HEK293 (cell line): ENCODE results near the gene GIGYF1.

Experiments
- CTCF ChIA-PET: fragments of 350-600 bp; formaldehyde crosslinking; extraction: SDS; loops from one replicate; lab custom pipeline; 2021; ENCODE audit warnings: antibody characterized with exemption; lab: Yijun Ruan, JAX
- POLR2A ChIA-PET: fragments of 300-600 bp; formaldehyde crosslinking; extraction: SDS; loops from one replicate; lab custom pipeline; 2020; ENCODE audit warnings: antibody characterized with exemption, inconsistent platforms; lab: Yijun Ruan, JAX
- H3K27ac ChIP-seq: fragments of 200-500 bp; sonication (Bioruptor generic); 2 replicates; pipeline ENCODE4 v1.5.1; 2014; ENCODE audit warnings: low read depth, low read length, control low read depth, inconsistent platforms; ENCODE audit errors: extremely low read depth
- H3K36me3 ChIP-seq, 2 experiments: fragments of 200-500 bp in 1 of 2; sonication (Bioruptor generic) in 1 of 2; 1 replicate in 1 of 2; 2 replicates in 1 of 2; pipeline ENCODE4 v1.5.1; 2014 to 2017; ENCODE audit warnings: inconsistent platforms in 2 of 2, low read length in 2 of 2; ENCODE audit not compliant: control insufficient read depth in 2 of 2, insufficient read depth in 1 of 2
- H3K4me1 ChIP-seq: fragments of 200-500 bp; sonication (Bioruptor generic); 2 replicates; pipeline ENCODE4 v1.5.1; 2014; ENCODE audit warnings: mild to moderate bottlenecking, low read length, inconsistent platforms; ENCODE audit not compliant: control insufficient read depth, insufficient read depth
- H3K4me3 ChIP-seq: 2 replicates; pipeline ENCODE4 v1.5.1; 2011; ENCODE audit warnings: low read depth, mild to moderate bottlenecking, control low read depth, low read length, moderate library complexity
- H3K9me3 ChIP-seq: fragments of 200-500 bp; sonication (Bioruptor generic); 2 replicates; pipeline ENCODE4 v1.5.1; 2014; ENCODE audit warnings: low read depth, low read length, inconsistent platforms; ENCODE audit not compliant: control insufficient read depth, insufficient read depth
- EGR2 ChIP-seq: fragments of 450-650 bp; formaldehyde crosslinking; IDR thresholded peaks from 2 replicates; pipeline ENCODE4 v1.5.1; 2016; ENCODE audit warnings: low read depth, missing biosample characterization, missing genetic modification characterization
- KLF9 ChIP-seq: fragments of 450-650 bp; formaldehyde crosslinking; IDR thresholded peaks from 2 replicates; pipeline ENCODE4 v1.5.1; 2016; ENCODE audit warnings: missing biosample characterization, missing genetic modification characterization, low read depth
- MEIS1 ChIP-seq: sonication (generic); formaldehyde crosslinking; IDR thresholded peaks from 2 replicates; pipeline ENCODE4 v1.8.1; 2022; ENCODE audit warnings: missing genetic modification reagents, mild to moderate bottlenecking, borderline replicate concordance
- PRDM1 ChIP-seq: fragments of 450-650 bp; formaldehyde crosslinking; IDR thresholded peaks from 2 replicates; pipeline ENCODE4; 2016; ENCODE audit warnings: missing biosample characterization, missing genetic modification characterization
- ZBTB1 ChIP-seq: fragments of 450-650 bp; formaldehyde crosslinking; IDR thresholded peaks from 2 replicates; pipeline ENCODE4 v1.5.1; 2016; ENCODE audit warnings: missing biosample characterization, missing genetic modification characterization
- ZBTB7A ChIP-seq: fragments of 450-650 bp; formaldehyde crosslinking; IDR thresholded peaks from 2 replicates; pipeline ENCODE4 v1.5.1; 2016; ENCODE audit warnings: low read depth, missing biosample characterization, missing genetic modification characterization
- ZNF132 ChIP-seq: fragments of 450-650 bp; formaldehyde crosslinking; IDR thresholded peaks from 2 replicates; pipeline ENCODE4 v1.5.1; 2017; ENCODE audit warnings: missing biosample characterization, missing genetic modification characterization, borderline replicate concordance
- ZNF16 ChIP-seq: fragments of 450-650 bp; formaldehyde crosslinking; IDR thresholded peaks from 2 replicates; pipeline ENCODE4 v1.5.1; 2016; ENCODE audit warnings: low read depth, missing biosample characterization, missing genetic modification characterization
- ZNF23 ChIP-seq: fragments of 450-650 bp; formaldehyde crosslinking; IDR thresholded peaks from 2 replicates; pipeline ENCODE4 v1.5.1; 2016; ENCODE audit warnings: missing biosample characterization, missing genetic modification characterization, borderline replicate concordance
- ZNF302 ChIP-seq: fragments of 450-650 bp; formaldehyde crosslinking; IDR thresholded peaks from 2 replicates; pipeline ENCODE4 v1.5.1; 2016; ENCODE audit warnings: missing biosample characterization, missing genetic modification characterization, low read depth
- ZNF416 ChIP-seq: fragments of 450-650 bp; formaldehyde crosslinking; IDR thresholded peaks from 2 replicates; pipeline ENCODE4 v1.5.1; 2016; ENCODE audit warnings: missing biosample characterization, missing genetic modification characterization
- ZNF473 ChIP-seq: fragments of 450-650 bp; formaldehyde crosslinking; IDR thresholded peaks from 2 replicates; pipeline ENCODE4 v1.5.1; 2017; ENCODE audit warnings: missing biosample characterization, missing genetic modification characterization
- ZNF510 ChIP-seq: fragments of 450-650 bp; formaldehyde crosslinking; IDR thresholded peaks from 2 replicates; pipeline ENCODE4 v1.5.1; 2018; ENCODE audit warnings: mild to moderate bottlenecking, missing genetic modification characterization, missing biosample characterization; ENCODE audit not compliant: insufficient replicate concordance
- ZNF548 ChIP-seq: fragments of 450-650 bp; formaldehyde crosslinking; IDR thresholded peaks from 2 replicates; pipeline ENCODE4 v1.5.1; 2016; ENCODE audit warnings: missing biosample characterization, missing genetic modification characterization
- ZNF560 ChIP-seq: fragments of 450-650 bp; formaldehyde crosslinking; IDR thresholded peaks from 2 replicates; pipeline ENCODE4 v1.5.1; 2017; ENCODE audit warnings: missing biosample characterization, missing genetic modification characterization, borderline replicate concordance
- ZNF623 ChIP-seq: fragments of 450-650 bp; formaldehyde crosslinking; IDR thresholded peaks from 2 replicates; pipeline ENCODE4 v1.5.1; 2016; ENCODE audit warnings: missing biosample characterization, missing genetic modification characterization
- ZNF791 ChIP-seq: fragments of 450-650 bp; formaldehyde crosslinking; IDR thresholded peaks from 2 replicates; pipeline ENCODE4 v1.5.1; 2016; ENCODE audit warnings: missing biosample characterization, missing genetic modification characterization
- TF ChIP-seq, protein P1 (sequence below): fragments of 450-650 bp; formaldehyde crosslinking; IDR thresholded peaks from 2 replicates; pipeline ENCODE4 v1.5.1; 2017; ENCODE audit warnings: missing biosample characterization, missing genetic modification characterization
- TF ChIP-seq, protein P2 (sequence below): fragments of 450-650 bp; formaldehyde crosslinking; IDR thresholded peaks from 2 replicates; pipeline ENCODE4 v1.5.0; 2017; ENCODE audit warnings: missing biosample characterization, missing genetic modification characterization, borderline replicate concordance
- TF ChIP-seq, protein P3 (sequence below): fragments of 450-650 bp; formaldehyde crosslinking; IDR thresholded peaks from 2 replicates; pipeline ENCODE4 v1.5.1; 2016; ENCODE audit warnings: missing biosample characterization, missing genetic modification characterization
- TF ChIP-seq, protein P4 (sequence below): fragments of 450-650 bp; formaldehyde crosslinking; IDR thresholded peaks from 2 replicates; pipeline ENCODE4 v1.5.1; 2016; ENCODE audit warnings: missing biosample characterization, missing genetic modification characterization

Gene GIGYF1

DNA sequence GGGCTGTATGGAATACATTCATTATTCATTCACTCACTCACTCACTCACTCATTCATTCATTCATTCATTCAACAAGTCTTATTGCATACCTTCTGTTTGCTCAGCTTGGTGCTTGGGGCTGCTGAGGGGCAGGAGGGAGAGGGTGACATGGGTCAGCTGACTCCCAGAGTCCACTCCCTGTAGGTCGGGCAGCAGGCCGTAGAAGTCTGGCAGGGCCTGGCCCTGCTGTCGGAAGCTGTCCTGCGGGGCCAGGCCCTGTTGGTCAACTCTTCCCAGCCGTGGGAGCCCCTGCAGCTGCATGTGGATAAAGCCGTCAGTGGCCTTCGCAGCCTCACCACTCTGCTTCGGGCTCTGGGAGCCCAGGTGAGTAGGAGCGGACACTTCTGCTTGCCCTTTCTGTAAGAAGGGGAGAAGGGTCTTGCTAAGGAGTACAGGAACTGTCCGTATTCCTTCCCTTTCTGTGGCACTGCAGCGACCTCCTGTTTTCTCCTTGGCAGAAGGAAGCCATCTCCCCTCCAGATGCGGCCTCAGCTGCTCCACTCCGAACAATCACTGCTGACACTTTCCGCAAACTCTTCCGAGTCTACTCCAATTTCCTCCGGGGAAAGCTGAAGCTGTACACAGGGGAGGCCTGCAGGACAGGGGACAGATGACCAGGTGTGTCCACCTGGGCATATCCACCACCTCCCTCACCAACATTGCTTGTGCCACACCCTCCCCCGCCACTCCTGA is 28.6 kb upstream of the GIGYF1 start:
- H3K9me3 ChIP-seq: no peaks in the 10 kb centered on the region
- no peak overlapping the region for H3K4me3 ChIP-seq
- TF ChIP-seq ZNF302 (no peak), KLF9 (tag by site-specific recombination) (no peak), ZNF623 (tag by site-specific recombination) (no peak), PRDM1 (no peak), ZNF473 (no peak), ZNF132 (tag by site-specific recombination) (no peak), MEIS1 (CRISPR knock-in tag) (no peak), ZNF510 (no peak), ZNF560 (tag by site-specific recombination) (no peak), EGR2 (tag by site-specific recombination) (no peak)
- TF ChIP-seq, protein P1, sequence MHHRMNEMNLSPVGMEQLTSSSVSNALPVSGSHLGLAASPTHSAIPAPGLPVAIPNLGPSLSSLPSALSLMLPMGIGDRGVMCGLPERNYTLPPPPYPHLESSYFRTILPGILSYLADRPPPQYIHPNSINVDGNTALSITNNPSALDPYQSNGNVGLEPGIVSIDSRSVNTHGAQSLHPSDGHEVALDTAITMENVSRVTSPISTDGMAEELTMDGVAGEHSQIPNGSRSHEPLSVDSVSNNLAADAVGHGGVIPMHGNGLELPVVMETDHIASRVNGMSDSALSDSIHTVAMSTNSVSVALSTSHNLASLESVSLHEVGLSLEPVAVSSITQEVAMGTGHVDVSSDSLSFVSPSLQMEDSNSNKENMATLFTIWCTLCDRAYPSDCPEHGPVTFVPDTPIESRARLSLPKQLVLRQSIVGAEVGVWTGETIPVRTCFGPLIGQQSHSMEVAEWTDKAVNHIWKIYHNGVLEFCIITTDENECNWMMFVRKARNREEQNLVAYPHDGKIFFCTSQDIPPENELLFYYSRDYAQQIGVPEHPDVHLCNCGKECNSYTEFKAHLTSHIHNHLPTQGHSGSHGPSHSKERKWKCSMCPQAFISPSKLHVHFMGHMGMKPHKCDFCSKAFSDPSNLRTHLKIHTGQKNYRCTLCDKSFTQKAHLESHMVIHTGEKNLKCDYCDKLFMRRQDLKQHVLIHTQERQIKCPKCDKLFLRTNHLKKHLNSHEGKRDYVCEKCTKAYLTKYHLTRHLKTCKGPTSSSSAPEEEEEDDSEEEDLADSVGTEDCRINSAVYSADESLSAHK: no peak
- TF ChIP-seq, protein P2, sequence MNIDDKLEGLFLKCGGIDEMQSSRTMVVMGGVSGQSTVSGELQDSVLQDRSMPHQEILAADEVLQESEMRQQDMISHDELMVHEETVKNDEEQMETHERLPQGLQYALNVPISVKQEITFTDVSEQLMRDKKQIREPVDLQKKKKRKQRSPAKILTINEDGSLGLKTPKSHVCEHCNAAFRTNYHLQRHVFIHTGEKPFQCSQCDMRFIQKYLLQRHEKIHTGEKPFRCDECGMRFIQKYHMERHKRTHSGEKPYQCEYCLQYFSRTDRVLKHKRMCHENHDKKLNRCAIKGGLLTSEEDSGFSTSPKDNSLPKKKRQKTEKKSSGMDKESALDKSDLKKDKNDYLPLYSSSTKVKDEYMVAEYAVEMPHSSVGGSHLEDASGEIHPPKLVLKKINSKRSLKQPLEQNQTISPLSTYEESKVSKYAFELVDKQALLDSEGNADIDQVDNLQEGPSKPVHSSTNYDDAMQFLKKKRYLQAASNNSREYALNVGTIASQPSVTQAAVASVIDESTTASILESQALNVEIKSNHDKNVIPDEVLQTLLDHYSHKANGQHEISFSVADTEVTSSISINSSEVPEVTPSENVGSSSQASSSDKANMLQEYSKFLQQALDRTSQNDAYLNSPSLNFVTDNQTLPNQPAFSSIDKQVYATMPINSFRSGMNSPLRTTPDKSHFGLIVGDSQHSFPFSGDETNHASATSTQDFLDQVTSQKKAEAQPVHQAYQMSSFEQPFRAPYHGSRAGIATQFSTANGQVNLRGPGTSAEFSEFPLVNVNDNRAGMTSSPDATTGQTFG (tag by site-specific recombination): no peak
- ChIA-PET POLR2A (interaction anchor here (0.5 to 2.2 kb wide), 2 partner anchors 8 to 17 kb away, joined by 3 to 8 read pairs; partner anchors contain the start of gene POP7), CTCF (interaction anchor here (1.0 to 10.1 kb wide), 2 partner anchors 16 to 24 kb away, joined by 3 to 100 read pairs; partner anchors contain the start of gene POP7)
- no peaks in the 10 kb centered on the region for H3K4me1 ChIP-seq
- H3K27ac ChIP-seq: no peak overlapping the region
- no peaks in the 10 kb centered on the region for H3K36me3 ChIP-seq

DNA sequence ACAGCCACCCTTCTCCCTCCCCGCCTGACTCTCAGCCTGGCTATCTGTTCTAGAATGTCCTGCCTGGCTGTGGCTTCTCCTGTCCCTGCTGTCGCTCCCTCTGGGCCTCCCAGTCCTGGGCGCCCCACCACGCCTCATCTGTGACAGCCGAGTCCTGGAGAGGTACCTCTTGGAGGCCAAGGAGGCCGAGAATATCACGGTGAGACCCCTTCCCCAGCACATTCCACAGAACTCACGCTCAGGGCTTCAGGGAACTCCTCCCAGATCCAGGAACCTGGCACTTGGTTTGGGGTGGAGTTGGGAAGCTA is 27.4 kb upstream of the GIGYF1 start:
- Histone ChIP-seq H3K4me1 (no peaks in the 10 kb centered on the region), H3K36me3 (no peaks in the 10 kb centered on the region), H3K9me3 (no peaks in the 10 kb centered on the region), H3K4me3 (no peak overlapping the region), H3K27ac (no peak overlapping the region)
- CTCF ChIA-PET: interaction anchor here (0.6 to 10.1 kb wide), 2 partner anchors 8 to 15 kb away, joined by 5 to 100 read pairs; partner anchors contain the start of gene POP7
- POLR2A ChIA-PET: interaction anchor here (1.2 kb wide), 1 partner anchor 16 kb away, joined by 5 read pairs; the partner anchor contains the start of gene POP7
- TF ChIP-seq, protein P3, sequence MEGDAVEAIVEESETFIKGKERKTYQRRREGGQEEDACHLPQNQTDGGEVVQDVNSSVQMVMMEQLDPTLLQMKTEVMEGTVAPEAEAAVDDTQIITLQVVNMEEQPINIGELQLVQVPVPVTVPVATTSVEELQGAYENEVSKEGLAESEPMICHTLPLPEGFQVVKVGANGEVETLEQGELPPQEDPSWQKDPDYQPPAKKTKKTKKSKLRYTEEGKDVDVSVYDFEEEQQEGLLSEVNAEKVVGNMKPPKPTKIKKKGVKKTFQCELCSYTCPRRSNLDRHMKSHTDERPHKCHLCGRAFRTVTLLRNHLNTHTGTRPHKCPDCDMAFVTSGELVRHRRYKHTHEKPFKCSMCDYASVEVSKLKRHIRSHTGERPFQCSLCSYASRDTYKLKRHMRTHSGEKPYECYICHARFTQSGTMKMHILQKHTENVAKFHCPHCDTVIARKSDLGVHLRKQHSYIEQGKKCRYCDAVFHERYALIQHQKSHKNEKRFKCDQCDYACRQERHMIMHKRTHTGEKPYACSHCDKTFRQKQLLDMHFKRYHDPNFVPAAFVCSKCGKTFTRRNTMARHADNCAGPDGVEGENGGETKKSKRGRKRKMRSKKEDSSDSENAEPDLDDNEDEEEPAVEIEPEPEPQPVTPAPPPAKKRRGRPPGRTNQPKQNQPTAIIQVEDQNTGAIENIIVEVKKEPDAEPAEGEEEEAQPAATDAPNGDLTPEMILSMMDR (tag by site-specific recombination): no peak
- TF ChIP-seq ZBTB7A (tag by site-specific recombination) (no peak), ZBTB1 (no peak), ZNF548 (tag by site-specific recombination) (no peak), ZNF416 (tag by site-specific recombination) (no peak), ZNF791 (no peak), ZNF16 (no peak), ZNF23 (tag by site-specific recombination) (no peak)
- TF ChIP-seq, protein P4, sequence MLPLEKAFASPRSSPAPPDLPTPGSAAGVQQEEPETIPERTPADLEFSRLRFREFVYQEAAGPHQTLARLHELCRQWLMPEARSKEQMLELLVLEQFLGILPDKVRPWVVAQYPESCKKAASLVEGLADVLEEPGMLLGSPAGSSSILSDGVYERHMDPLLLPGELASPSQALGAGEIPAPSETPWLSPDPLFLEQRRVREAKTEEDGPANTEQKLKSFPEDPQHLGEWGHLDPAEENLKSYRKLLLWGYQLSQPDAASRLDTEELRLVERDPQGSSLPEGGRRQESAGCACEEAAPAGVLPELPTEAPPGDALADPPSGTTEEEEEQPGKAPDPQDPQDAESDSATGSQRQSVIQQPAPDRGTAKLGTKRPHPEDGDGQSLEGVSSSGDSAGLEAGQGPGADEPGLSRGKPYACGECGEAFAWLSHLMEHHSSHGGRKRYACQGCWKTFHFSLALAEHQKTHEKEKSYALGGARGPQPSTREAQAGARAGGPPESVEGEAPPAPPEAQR (tag by site-specific recombination): no peak
